Hippocampal formation (tissue), 2 donors: ENCODE data around the gene CACNA1G.

Source experiments
- DNase-seq, 2 donors: peaks; one replicate each; lab custom pipeline; 2025; lab: John Stamatoyannopoulos, UW

The CACNA1G gene

DNA sequence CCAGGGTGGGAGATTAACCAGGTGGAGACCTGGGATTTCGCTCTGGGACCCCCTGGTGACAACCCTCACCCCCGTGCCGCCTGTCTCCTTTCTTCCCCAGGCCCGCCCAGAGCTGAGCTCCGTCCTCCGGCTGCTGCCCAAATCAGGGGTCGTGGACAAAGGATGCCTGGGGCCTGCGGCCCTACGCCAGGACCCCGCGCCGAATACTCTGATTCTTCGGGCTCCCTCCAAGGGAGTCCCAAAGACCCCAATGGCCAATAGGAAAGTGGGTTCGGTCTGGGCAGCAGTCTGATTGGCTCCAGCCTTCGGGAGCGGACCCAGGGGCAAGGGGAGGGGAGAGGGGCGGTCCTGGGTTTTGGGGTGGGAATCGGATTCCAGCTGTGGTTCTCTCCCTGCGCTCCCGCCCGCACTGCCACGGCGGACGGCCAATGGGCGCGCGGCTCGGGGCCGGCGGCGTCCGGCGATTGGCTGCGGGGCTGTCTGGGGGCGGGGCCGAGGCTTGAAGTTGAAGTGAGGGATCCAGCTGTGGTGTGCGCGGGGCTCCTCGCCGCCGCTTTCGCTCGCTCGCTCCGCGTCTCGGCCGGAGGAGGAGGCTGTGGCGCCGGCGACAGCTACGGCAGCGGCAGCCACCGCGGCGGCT is at the start of gene CACNA1G:
Gene CACNA1G, plus strand, starts transcription at position 531 of the 640 bp plus-strand sequence. CDS start 745 bp downstream, outside the sequence.
- peak; percentile 22 to 80 for DNase-seq

DNA sequence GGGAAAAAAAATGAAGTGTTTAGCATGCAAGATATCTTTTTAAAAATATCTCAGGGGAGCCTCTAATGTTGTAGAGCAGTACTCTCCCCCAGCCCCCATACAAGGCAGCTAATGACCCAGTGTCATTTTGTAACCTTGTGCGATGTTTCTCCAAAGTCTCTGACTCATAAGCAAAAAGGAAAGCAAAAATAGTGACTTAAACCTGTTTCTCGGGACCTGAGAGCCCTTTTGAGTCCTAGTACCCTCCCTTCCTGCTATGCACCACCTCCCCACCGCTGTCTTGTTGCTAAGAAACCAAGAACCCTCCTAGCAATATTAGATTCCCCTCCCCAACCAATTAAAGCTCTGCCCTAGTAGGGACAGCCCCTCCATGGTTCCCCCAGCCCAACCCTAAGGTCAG is 49.5 kb upstream of the CACNA1G start:
- no peak for DNase-seq

DNA sequence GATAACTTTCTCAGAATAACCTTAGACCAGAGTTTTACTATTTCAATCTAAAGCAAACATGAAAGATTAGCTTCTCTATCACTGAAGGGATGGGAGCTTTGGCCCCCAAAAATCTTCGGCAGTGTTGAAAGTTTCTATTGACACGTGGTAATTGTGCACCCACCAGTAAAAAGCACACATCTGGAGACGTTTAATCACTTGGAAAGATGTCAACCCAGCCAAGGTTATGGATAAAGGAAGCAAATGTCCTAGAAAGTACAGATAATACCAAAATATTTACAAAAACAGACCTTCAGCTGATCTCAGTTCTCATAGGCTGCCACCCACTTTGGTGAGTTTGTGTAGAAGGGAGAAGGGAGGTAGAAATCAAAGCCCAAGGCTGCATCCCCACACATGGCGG is 47.0 kb upstream of the CACNA1G start:
- DNase-seq: no peak

DNA sequence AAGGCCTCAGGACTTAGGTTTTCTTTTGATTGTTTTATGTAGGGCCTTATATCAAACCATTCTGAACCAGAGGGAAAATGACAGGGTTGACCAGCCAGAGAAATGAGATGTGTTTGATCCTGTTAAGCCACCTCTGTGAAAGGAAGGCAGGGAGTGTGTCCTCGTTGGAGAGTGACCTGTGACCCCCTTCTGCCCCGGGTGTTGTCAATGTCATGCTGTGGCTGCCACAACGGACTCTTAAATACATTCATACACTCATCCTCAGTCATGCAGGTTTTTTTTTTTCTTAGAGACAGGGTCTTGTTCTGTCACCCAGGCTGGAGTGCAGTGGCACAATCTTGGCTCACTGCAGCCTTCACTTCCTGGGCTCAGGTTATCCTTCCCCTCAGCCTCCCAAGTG is 46.1 kb upstream of the CACNA1G start:
- no peak for DNase-seq

DNA sequence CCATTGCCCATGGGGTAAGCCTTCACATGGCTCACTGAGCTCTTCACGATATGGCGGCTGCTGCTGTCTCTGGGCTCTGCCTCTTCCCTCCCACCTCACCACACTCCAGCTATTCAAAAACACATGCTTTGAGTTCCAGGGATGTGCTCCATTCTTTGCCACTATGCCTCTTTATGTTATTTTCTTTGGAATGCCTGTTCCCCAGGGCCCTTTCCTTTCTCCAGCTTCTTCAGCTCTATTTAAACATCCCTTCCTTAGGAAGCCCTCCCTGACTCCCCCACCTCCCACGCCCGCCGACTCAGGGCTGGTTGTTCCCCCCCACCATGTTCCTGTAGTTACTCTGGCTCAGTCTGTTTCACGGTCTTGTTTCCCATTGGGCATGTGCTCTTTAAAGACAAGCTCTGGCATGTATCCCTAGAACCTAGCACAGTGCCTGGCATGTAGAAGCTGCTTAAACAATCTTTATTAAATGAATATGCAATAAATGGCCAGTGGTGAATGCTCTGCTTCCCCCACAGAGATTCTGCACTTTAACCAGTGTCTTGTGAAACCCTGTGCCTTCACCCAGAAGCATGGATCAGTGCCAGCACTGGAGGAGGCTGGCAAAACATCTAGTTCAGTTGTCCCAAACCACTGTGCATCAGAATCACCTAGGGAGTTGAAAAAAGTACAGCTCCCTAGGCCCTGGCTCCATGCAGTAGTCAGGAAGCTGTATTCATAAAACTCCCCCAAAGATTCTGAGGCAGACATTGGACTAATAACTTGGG is 45.4 kb upstream of the CACNA1G start:
- no peak for DNase-seq

DNA sequence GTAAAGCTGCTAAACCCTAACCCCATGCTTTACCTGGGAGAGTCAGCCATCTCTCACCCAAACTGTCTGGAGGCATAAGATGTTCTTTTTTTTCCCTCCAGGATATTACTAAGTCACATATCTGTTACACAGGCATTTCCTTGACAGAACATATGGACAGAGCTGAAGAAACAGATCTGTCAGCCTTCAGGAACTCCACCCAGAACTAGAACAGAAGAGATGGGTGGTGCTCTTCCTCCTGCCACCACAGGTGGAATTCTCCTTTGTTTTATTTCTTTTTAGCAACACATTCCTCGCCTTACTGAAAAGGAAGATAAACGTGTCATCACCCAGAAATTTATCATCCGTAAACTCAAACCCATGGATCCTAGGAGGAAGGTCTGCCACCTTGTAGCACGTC is 43.5 kb upstream of the CACNA1G start:
- DNase-seq: no peak

DNA sequence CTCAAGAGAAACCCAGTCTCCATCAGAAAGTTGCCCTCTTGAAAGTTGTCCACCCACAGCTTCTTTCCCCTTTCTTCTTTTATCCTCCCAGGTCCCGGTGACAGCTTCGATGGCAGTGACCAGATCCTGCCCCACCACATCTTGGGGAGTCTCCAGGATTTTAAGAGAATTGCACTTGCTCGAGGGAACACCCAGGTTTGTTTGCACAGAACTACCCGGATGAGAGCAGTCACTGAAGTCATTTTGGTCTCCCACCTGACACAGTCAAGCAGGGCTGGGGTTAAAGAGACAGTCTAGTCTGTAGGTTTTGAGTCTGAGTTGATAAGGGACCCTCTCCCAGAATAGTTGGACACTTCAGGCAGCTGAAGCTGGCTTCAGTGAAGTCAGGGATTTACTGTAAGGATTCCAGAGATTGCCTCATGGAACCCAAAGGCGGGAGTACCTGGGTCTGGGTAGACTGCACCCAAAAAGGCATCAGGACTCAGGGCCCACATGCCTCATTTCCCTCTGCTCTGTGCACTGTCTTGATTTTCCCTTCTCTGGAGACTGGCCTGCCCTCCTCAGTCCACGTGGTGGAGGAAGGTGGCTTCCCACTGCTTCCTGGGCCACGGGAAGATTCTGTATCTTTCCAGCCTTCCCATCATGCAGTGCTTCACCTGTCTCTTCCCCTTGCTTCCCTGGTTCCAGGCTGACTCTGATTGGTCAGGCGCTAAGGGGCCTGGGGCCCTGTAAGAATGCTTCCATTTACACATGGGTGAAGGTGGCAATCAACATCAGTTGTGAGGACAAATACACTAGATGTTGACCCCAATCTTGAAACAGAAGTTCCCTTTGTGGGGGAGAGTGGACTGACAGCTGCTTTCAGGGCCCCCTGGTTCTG is 42.8 kb upstream of the CACNA1G start:
- no peak for DNase-seq

DNA sequence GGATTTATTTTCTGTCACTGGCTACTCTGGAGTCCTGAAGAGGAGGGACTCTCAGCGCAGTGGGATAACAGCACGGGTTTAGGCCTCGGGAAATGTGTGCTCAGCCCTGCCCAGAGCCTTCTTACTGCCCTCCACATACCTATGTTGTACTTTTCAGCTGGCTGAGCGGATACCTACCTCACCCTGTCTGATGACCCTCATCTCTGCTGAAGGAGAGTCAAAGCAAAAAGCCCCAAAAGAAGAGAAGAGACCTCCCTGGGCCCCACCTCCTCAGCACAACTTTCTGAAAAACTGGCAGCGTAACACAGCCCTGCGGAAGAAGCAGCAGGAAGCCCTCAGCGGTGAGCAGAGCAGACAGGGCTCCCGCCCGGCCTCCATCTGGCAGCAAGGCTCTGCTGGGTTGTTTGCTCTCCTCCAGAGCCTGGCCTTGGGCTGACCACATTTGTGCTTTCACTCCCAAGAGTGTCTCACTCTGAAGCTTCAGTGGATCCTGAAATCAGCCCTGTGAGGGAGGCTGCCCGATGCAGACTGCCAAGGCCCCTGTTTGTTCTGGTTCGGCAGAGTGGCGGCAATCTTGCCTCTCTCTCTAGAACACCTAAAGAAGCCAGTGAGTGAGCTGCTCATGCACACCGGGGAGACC is 42.0 kb upstream of the CACNA1G start:
- DNase-seq: no peak

DNA sequence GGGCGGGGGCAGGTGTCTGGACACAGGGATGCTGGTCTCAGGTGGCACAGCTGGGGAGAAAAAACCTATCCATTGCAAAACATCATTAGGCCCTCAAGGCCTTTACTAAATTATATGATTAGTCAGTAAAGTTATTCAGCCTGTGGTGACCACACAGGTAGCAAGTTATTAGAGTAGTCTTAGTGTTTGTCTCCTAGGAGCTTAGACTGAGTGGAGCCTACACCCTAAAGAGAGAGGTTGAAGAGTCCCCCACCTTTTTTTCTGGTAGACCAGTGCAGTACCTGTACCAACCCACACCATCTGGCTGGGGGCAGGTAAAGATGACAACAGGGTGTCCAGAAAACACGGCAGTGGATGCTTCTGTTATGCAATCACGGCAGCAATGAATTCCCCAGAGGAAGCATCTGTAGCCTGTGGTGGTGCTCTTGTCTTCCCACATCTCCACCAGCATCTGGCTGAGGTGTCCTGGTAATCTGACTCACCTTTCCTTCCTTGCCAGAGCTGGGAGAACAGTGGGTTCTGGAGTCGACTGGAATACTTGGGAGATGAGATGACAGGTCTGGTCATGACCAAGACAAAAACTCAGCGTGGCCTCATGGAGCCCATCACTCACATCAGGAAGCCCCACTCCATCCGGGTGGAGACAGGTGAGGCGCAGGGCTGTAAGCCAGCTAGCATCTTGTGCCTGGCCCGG is 41.2 kb upstream of the CACNA1G start:
- DNase-seq: no peak

DNA sequence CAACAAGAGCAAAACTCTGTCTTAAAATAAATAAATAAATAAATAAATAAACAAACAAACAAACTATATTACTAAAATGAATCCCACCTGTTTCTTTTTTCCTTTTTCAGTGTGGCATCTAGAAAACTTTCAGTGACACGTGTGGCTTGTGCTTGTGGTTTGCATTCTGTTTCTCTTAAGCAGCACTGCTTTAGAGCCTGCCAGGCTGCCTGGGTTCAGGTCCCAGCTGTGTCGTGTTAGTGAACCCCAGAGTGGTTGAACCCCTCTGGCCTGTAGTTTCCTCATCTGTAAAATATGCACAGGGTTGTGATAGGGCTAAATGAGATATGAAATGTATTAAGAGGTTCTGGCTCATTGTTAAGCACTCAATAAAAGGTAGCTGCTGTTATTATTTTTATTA is 40.0 kb upstream of the CACNA1G start:
- DNase-seq: no peak

DNA sequence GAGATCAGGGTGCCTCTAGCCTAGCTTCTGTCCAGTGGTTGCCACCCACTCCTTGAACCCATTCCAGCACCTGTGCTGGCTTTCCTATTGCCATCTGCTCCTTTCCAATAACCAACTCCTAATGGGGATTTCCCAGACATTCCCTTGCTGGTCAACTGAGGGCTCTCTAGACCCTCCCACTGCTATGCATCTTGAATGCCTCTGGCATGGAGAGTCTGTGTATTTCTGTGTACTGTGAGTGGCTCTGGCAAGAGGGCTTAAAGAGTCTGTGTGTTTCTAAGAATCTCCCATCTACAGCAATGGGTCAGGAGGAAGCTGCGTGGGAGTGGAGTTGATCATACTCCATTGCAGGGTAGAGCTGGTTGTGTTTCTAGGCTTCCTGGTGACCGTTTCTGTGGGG is 39.0 kb upstream of the CACNA1G start:
- DNase-seq: no peak

DNA sequence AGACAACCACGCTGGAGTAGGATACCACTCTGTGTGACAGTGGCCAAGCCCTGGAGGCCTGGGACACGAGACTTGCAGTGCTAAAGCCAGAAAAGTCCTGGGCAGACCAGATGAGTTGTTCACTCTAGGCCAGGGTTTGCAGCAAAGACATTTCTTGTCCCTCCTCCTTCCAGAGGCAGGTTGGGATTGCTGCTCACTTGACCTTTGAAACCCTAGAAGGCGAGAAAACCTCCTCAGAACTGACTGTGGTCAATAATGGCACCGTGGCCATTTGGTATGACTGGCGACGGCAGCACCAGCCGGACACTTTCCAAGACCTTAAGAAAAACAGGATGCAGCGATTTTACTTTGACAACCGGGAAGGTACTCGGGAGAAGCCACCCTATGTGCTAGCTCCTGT is 37.7 kb upstream of the CACNA1G start:
- DNase-seq: no peak

DNA sequence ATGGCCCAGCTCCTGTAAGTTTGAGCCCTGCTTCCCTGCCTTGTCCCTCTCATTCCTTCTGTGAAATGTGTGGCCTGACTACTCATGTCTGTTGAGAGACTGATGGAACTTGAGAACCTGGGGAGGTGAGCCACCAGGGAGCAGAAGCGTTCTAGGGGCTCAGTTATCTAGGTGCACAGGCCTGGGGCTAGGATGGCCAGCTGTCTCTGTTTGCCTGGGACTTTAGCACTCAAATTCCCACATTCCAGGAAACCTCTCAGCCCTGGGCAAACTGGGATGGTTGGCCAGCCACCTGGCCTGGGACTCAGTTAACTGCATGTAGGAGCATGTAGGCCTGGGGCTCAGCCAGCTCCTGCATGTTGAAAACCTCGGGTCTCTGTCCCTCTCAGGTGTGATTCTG is 37.3 kb upstream of the CACNA1G start:
- no peak for DNase-seq

DNA sequence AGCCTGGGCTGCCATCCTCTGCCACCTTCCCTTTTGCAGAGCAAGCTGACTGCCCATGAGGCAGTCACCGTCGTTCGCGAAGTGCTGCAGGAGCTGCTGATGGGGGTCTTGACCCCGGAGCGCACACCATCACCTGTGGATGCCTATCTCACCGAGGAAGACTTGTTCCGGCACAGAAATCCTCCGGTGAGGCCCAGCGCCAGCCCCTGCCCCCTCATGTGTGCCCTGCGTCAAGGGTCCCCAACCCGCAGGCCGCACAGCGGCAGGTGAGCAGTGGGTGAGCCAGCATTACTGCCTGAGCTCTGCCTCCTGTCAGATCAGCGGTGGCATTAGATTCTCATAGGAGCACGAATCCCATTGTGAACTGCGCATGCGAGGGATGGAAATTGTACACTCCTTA is 35.7 kb upstream of the CACNA1G start:
- DNase-seq: no peak

DNA sequence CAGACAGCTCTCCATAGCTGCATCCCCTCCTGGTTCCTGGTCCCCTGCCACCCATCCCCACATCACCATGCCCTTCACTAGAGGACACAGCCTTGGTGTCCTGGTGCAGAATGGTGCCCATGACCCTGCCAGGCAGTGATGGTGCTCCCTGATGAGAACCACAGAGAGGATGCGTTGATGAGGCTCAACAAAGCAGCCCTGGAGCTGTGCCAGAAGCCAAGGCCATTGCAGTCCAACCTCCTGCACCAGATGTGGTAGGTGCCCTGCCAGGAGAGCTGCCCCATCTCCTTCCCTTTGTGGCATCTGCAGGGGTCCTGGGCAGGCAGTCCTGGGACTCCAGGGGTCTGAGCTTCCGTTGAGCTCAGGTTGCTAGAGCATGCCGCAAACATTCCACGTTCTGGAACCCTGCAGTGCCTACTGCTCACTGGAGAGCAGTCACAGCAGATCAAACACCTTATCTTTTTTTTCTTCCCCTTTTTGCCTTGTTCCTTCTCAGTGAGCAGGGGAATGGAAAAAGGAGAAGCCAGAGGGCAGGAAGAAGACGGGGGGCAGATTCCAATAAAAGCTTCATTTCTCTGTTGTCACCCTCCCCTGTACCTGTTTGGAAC is 33.3 kb upstream of the CACNA1G start:
- no peak for DNase-seq

DNA sequence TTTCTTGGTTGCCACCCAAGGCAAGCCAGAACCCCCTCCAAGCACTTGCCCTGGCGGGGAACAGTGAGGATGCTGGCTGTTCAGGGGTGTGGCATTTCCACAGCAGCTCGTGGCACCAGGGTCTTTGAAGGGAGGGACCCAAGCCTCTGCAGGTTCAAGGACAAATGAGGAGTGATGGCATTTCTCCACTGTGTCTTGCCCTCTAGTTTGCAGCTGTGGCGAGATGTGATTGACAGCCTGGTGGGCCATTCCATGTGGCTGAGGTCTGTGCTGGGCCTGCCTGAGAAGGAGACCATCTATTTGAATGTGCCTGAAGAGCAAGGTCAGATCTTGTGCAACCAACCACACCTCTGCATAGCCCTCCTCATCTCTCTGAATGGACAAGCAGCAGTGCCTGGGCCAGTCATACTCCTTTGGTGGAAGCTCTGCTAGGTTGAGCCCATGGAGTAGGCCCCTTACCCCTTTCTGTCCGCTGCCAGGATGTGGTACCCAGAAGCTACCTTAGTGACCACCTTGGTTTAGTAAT is 32.5 kb upstream of the CACNA1G start:
- DNase-seq: no peak

DNA sequence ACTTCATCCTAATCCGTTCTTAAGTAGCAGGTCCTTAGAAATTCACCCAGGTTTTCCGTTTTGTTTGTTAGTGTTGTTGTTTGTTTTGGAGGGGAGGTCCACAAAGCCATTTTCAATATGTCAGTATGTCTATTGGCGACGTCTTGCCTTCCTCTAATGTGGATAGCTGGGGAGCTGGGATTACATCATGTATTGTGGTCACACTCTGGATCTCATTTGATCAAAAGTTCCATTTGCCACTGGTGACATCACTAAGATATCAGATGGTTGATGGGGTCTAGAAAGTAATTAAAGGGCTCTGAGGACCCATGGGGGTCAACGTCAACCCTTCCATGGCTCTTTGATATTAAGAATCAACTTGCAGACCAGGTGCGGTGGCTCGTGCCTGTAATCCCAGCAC is 30.7 kb upstream of the CACNA1G start:
- no peak for DNase-seq

DNA sequence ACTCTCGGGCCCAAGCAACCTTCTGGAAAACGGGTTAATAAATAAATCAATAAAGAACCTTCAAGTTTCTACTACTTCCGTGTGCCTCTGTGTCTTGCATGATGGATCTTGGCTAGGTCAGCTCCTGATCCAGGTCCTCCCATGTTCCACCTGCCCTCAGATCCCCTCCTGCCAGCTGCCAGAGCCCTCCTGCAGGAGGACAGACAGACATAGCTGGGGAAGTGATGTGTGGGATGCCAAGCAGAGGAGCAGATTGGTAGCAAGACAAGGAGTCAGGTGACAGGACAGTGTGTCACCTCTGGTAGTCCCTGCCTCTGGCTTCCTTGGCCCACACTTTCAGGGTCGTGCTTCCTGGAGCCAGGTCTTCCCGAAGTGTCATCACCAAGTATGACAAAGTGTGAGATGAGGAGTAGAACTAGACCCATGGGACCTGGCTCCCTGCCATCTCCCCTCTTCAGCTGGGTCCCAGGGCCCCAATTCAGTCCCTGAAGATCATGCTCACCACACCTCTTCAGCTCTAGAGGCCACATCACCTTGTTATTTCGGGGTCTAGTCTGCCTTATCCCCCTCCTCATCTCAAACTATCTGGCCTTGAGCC is 29.0 kb upstream of the CACNA1G start:
- DNase-seq: no peak

DNA sequence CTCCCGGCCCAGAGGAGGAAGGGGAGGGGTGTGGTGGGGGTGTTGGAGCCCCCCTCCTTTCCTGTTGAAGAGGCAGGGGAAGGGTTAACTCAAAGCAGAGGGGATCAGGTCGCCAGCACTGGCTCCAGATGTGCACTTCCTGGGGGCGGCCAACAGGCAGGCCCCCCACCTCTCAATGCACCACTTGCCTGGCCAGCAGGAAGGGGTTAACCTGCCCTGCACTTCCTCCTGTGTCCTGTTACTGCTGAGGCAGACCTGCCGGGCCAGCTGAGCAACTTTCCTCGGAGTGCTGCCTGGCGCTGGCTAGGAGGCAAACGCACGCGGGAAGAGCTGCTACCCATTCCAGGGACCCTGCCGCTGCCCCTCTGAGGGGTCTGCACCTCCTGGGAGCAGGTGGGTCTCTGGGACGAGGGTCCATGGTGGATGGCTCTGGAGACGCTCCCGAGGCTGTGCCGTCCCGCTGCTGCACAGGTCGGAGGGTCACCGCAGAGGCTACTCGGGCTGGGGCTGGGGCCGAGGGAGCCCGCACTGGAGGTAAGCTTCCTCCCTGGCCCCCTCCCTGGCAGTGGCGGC is 28.0 kb upstream of the CACNA1G start, which contains the start of gene EPN3:
Gene EPN3, plus strand, starts transcription at position 284 of the 573 bp plus-strand sequence. CDS start 3,822 bp downstream, outside the sequence.
- DNase-seq: no peak

DNA sequence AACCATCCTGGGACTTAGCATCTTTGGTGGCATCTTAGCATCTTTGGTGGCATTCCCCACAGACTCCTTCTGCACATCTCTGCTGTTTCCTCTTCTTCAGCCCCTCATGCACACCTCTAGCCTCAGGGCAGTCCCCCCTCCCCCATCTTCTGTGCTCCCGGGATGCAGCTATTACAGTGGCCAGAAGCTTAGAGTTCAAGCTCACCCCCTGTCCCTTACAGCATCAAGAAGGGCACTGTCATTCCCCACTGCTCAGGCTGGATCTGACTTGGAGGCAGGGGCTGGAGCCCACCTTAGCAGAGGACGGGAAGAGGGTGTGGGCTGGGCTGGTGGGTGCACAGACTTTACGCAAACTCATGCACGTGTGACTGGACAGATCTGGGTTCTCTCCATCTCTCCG is 27.3 kb upstream of the CACNA1G start:
- DNase-seq: no peak
